GM12878 (cell line): ENCODE results near the gene CLTRN. TPM values are rescaled to one million over a fixed set of nuclear protein-coding genes. Genes with fewer than 3 reads are reported as not detected.
A peak's percentile ranks its signal among the peaks of the same experiment; 100 is the strongest.

Experiments used
- CREB1 ChIP-seq: IDR thresholded peaks from 2 replicates; pipeline ENCODE4 v1.6.1; 2012; ENCODE audit warnings: low read depth, mild to moderate bottlenecking, inconsistent platforms
- EED ChIP-seq: sonication (generic); IDR thresholded peaks from 2 replicates; pipeline ENCODE4 v1.6.1; 2016; ENCODE audit warnings: antibody characterized with exemption, low read depth
- EZH2 ChIP-seq: IDR thresholded peaks from 2 replicates; pipeline ENCODE4 v1.6.1; 2012; ENCODE audit warnings: low read depth, mild to moderate bottlenecking, control low read depth, inconsistent platforms, low read length, borderline replicate concordance; ENCODE audit not compliant: control insufficient read depth
- FOS ChIP-seq: IDR thresholded peaks from 3 replicates; pipeline ENCODE4 v1.6.1; 2011; ENCODE audit warnings: borderline replicate concordance; ENCODE audit not compliant: insufficient read length; ENCODE audit errors: extremely low read depth
- JUNB ChIP-seq: IDR thresholded peaks from 2 replicates; pipeline ENCODE4 v1.6.1; 2016; ENCODE audit warnings: antibody characterized with exemption, mild to moderate bottlenecking
- PAX5 ChIP-seq: IDR thresholded peaks from 2 replicates; pipeline ENCODE4 v1.6.1; 2011; ENCODE audit warnings: low read depth, low read length, borderline replicate concordance
- POLR2AphosphoS5 ChIP-seq: IDR thresholded peaks from 2 replicates; pipeline ENCODE4 v1.6.1; 2011; ENCODE audit warnings: mild to moderate bottlenecking, low read length, inconsistent platforms
- POU2F2 ChIP-seq: IDR thresholded peaks from 3 replicates; pipeline ENCODE4 v1.6.1; 2011; ENCODE audit warnings: low read depth, mild to moderate bottlenecking, low read length, borderline replicate concordance
- RBBP5 ChIP-seq: fragments of 200-600 bp; sonication (generic); conservative IDR thresholded peaks from 2 replicates; pipeline ENCODE4 v1.6.1; 2016
- SIX5 ChIP-seq: IDR thresholded peaks from 2 replicates; pipeline ENCODE4 v1.6.1; 2011; ENCODE audit warnings: mild to moderate bottlenecking, low read depth, low read length, moderate library complexity; ENCODE audit not compliant: severe bottlenecking
- ZNF24 ChIP-seq: fragments of 450-650 bp; IDR thresholded peaks from 2 replicates; pipeline ENCODE4 v1.6.1; 2017; ENCODE audit warnings: antibody characterized with exemption, mild to moderate bottlenecking
- polyA plus RNA-seq, 11 experiments: library from polyadenylated mRNA; depleted of rRNA in 4 of 11; unstranded in 6 of 11; stranded (reverse) in 5 of 11; fragments of >200 nt; fragmentation: Nextera tagmentation in 4 of 11; fragmentation: Illumina TruSeq in 1 of 11; extraction: Ambion mirVana in 4 of 11; extraction: Trizol in 1 of 11; gene quantifications; 1 replicate in 1 of 11; 2 replicates in 10 of 11; pipeline versions ENCODE4 v1.2.1 to v1.2.3, GENCODE V29; 2011 to 2016; ENCODE audit warnings: inconsistent platforms in 2 of 11, missing spikeins in 2 of 11, low read depth in 1 of 11
- total RNA-seq, 4 experiments: library from RNA; depleted of rRNA in 3 of 4; stranded (reverse); fragments of >200 nt in 3 of 4; fragmentation: Illumina TruSeq in 1 of 4; extraction: Trizol in 1 of 4; gene quantifications; 2 replicates each; pipeline versions ENCODE4 v1.2.1 to v1.2.3, GENCODE V29; 2013 to 2021
- TF ChIP-seq, protein P1 (sequence below): IDR thresholded peaks from 2 replicates; pipeline ENCODE4 v1.6.1; 2012; ENCODE audit warnings: improper control_type of control experiment, low read depth, low read length; ENCODE audit not compliant: insufficient replicate concordance
- TF ChIP-seq, protein P2 (sequence below): IDR thresholded peaks from 2 replicates; pipeline ENCODE4 v1.6.1; 2011; ENCODE audit warnings: borderline replicate concordance, low read depth, mild to moderate bottlenecking, moderate library complexity, mixed read lengths, low read length; ENCODE audit not compliant: insufficient read depth; ENCODE audit errors: extremely low read length
- TF ChIP-seq, protein P3 (sequence below): fragments of 450-650 bp; conservative IDR thresholded peaks from 2 replicates; pipeline ENCODE4 v1.6.1; 2017; ENCODE audit warnings: mild to moderate bottlenecking, moderate library complexity
- TF ChIP-seq, protein P4 (sequence below): fragments of 450-650 bp; IDR thresholded peaks from 2 replicates; pipeline ENCODE4 v1.6.1; 2017; ENCODE audit warnings: mild to moderate bottlenecking
- TF ChIP-seq, protein P5 (sequence below): fragments of 450-650 bp; IDR thresholded peaks from 2 replicates; pipeline ENCODE4 v1.6.1; 2018; ENCODE audit warnings: borderline replicate concordance, mild to moderate bottlenecking; ENCODE audit not compliant: partially characterized antibody

The CLTRN gene
- total and polyA plus RNA-seq, 10 of the 15 experiments (the other 5 are each of a cell fraction or from before 2014, with no cell fraction given), result 0.13 to 0.75 (median 0.27) TPM; not detected in 1

DNA sequence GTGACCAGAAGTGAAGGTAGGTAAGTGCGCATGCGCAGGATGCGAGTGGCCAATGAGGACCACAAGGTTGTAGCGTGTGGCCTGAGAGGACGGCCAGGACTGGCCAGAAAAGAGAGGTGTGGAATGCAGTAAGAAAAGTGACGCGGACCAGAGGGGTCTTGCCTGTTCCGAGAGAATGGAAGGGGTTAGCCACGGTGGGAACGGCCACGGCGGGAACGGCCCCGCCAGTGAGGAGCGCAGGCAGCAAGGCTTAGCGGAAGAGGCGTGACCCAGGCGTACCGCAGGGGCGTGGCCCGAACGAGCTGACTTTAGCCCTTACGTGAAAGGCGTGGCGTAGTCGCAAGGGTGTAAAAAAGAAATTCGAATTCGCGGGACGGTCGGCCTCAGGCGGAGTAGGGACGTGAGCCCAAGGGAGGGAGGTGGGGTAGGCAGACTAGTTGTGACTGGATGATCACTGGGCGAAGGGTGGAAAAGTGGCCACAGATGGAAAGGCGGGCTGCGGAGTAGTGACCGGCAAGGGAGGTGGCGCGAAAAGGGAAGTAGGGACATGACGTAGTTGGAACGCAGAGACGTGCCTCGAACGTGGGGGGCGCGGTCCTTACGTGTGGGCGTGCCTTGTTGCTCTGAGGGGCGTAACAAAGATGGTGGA, 10.4 kb upstream of the CLTRN start (continued):
- no peak for TF ChIP-seq EZH2
- TF ChIP-seq RBBP5, result no peak
- TF ChIP-seq, protein P1, sequence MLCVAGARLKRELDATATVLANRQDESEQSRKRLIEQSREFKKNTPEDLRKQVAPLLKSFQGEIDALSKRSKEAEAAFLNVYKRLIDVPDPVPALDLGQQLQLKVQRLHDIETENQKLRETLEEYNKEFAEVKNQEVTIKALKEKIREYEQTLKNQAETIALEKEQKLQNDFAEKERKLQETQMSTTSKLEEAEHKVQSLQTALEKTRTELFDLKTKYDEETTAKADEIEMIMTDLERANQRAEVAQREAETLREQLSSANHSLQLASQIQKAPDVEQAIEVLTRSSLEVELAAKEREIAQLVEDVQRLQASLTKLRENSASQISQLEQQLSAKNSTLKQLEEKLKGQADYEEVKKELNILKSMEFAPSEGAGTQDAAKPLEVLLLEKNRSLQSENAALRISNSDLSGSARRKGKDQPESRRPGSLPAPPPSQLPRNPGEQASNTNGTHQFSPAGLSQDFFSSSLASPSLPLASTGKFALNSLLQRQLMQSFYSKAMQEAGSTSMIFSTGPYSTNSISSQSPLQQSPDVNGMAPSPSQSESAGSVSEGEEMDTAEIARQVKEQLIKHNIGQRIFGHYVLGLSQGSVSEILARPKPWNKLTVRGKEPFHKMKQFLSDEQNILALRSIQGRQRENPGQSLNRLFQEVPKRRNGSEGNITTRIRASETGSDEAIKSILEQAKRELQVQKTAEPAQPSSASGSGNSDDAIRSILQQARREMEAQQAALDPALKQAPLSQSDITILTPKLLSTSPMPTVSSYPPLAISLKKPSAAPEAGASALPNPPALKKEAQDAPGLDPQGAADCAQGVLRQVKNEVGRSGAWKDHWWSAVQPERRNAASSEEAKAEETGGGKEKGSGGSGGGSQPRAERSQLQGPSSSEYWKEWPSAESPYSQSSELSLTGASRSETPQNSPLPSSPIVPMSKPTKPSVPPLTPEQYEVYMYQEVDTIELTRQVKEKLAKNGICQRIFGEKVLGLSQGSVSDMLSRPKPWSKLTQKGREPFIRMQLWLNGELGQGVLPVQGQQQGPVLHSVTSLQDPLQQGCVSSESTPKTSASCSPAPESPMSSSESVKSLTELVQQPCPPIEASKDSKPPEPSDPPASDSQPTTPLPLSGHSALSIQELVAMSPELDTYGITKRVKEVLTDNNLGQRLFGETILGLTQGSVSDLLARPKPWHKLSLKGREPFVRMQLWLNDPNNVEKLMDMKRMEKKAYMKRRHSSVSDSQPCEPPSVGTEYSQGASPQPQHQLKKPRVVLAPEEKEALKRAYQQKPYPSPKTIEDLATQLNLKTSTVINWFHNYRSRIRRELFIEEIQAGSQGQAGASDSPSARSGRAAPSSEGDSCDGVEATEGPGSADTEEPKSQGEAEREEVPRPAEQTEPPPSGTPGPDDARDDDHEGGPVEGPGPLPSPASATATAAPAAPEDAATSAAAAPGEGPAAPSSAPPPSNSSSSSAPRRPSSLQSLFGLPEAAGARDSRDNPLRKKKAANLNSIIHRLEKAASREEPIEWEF, result no peak
- TF ChIP-seq EED, result no peak
- TF ChIP-seq FOS, result no peak
- TF ChIP-seq PAX5, result peak; percentile 32; the same call in 1 of the 2 replicates
- peak; percentile 94 for TF ChIP-seq CREB1
- TF ChIP-seq, protein P2, sequence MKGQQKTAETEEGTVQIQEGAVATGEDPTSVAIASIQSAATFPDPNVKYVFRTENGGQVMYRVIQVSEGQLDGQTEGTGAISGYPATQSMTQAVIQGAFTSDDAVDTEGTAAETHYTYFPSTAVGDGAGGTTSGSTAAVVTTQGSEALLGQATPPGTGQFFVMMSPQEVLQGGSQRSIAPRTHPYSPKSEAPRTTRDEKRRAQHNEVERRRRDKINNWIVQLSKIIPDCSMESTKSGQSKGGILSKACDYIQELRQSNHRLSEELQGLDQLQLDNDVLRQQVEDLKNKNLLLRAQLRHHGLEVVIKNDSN, result no peak
- TF ChIP-seq, protein P3, sequence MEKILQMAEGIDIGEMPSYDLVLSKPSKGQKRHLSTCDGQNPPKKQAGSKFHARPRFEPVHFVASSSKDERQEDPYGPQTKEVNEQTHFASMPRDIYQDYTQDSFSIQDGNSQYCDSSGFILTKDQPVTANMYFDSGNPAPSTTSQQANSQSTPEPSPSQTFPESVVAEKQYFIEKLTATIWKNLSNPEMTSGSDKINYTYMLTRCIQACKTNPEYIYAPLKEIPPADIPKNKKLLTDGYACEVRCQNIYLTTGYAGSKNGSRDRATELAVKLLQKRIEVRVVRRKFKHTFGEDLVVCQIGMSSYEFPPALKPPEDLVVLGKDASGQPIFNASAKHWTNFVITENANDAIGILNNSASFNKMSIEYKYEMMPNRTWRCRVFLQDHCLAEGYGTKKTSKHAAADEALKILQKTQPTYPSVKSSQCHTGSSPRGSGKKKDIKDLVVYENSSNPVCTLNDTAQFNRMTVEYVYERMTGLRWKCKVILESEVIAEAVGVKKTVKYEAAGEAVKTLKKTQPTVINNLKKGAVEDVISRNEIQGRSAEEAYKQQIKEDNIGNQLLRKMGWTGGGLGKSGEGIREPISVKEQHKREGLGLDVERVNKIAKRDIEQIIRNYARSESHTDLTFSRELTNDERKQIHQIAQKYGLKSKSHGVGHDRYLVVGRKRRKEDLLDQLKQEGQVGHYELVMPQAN, result peak; percentile 60; the same call in 1 of the 2 replicates
- no peak; the same call in 2 of the 3 replicates for TF ChIP-seq POU2F2
- TF ChIP-seq, protein P4, sequence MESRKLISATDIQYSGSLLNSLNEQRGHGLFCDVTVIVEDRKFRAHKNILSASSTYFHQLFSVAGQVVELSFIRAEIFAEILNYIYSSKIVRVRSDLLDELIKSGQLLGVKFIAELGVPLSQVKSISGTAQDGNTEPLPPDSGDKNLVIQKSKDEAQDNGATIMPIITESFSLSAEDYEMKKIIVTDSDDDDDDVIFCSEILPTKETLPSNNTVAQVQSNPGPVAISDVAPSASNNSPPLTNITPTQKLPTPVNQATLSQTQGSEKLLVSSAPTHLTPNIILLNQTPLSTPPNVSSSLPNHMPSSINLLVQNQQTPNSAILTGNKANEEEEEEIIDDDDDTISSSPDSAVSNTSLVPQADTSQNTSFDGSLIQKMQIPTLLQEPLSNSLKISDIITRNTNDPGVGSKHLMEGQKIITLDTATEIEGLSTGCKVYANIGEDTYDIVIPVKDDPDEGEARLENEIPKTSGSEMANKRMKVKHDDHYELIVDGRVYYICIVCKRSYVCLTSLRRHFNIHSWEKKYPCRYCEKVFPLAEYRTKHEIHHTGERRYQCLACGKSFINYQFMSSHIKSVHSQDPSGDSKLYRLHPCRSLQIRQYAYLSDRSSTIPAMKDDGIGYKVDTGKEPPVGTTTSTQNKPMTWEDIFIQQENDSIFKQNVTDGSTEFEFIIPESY, result peak; percentile 42; the same call in 1 of the 2 replicates
- TF ChIP-seq, protein P5, sequence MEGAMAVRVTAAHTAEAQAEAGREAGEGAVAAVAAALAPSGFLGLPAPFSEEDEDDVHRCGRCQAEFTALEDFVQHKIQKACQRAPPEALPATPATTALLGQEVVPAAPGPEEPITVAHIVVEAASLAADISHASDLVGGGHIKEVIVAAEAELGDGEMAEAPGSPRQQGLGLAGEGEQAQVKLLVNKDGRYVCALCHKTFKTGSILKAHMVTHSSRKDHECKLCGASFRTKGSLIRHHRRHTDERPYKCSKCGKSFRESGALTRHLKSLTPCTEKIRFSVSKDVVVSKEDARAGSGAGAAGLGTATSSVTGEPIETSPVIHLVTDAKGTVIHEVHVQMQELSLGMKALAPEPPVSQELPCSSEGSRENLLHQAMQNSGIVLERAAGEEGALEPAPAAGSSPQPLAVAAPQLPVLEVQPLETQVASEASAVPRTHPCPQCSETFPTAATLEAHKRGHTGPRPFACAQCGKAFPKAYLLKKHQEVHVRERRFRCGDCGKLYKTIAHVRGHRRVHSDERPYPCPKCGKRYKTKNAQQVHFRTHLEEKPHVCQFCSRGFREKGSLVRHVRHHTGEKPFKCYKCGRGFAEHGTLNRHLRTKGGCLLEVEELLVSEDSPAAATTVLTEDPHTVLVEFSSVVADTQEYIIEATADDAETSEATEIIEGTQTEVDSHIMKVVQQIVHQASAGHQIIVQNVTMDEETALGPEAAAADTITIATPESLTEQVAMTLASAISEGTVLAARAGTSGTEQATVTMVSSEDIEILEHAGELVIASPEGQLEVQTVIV, result no peak
- peak; percentile 90 for TF ChIP-seq POLR2AphosphoS5
- no peak for TF ChIP-seq ZNF24
- no peak for TF ChIP-seq JUNB
- TF ChIP-seq SIX5, result peak; percentile 5
